H1 (cell line): ENCODE data around the gene AHSG. TPM values are rescaled to one million over a fixed set of nuclear protein-coding genes. Genes with fewer than 3 reads are reported as not detected.

Experiments
- CTCF ChIA-PET: fragments of 300-600 bp; sonication (Branson Sonifier 250); formaldehyde crosslinking; loops from one replicate; lab custom pipeline; 2021; ENCODE audit not compliant: partially characterized antibody; lab: Charles Lee
- POLR2A ChIA-PET: fragments of 300-600 bp; sonication (Branson Sonifier 250); formaldehyde crosslinking; loops from one replicate; lab custom pipeline; 2021; ENCODE audit warnings: inconsistent platforms; ENCODE audit not compliant: partially characterized antibody; lab: Charles Lee
- DNase-seq, 2 experiments: peaks; one replicate each; pipeline versions ENCODE4 v3.0.0 to v3.0.0-alpha.2; 2010 to 2022; ENCODE audit warnings: low spot score in 2 of 2, low read depth in 1 of 2, mixed read lengths in 1 of 2
- FAIRE-seq: peaks from 2 replicates; lab custom pipeline; 2011; peaks lifted over from hg19 to GRCh38; lab: Jason Lieb, UNC
- H2AFZ ChIP-seq: 2 replicates; pipeline ENCODE4 v1.8.1; 2012; ENCODE audit warnings: low read length, inconsistent platforms
- H2AK5ac ChIP-seq: 2 replicates; pipeline ENCODE4 v1.6.1; 2013; ENCODE audit warnings: low read depth, low read length
- H2BK120ac ChIP-seq: replicated peaks from 2 replicates; pipeline ENCODE3; 2013; ENCODE audit warnings: low read depth, low read length, inconsistent platforms
- H2BK12ac ChIP-seq: 2 replicates; pipeline ENCODE4 v1.6.1; 2013; ENCODE audit warnings: low read depth, low read length
- H2BK15ac ChIP-seq: 2 replicates; pipeline ENCODE4 v1.6.1; 2013; ENCODE audit warnings: low read length
- H2BK20ac ChIP-seq: 2 replicates; pipeline ENCODE4 v1.6.1; 2013; ENCODE audit warnings: low read length
- H2BK5ac ChIP-seq: 2 replicates; pipeline ENCODE4 v1.6.1; 2013; ENCODE audit warnings: low read depth, low read length
- H3K14ac ChIP-seq: 2 replicates; pipeline ENCODE4 v1.6.1; 2013; ENCODE audit warnings: inconsistent platforms; ENCODE audit not compliant: insufficient read length
- H3K18ac ChIP-seq: 2 replicates; pipeline ENCODE4 v1.6.1; 2013; ENCODE audit warnings: low read length; ENCODE audit errors: extremely low read depth
- H3K23ac ChIP-seq: 2 replicates; pipeline ENCODE4 v1.6.1; 2013; ENCODE audit warnings: inconsistent platforms; ENCODE audit not compliant: insufficient read length
- H3K23me2 ChIP-seq: 2 replicates; pipeline ENCODE4 v1.6.1; 2013; ENCODE audit warnings: low read depth, low read length
- H3K27ac ChIP-seq: 2 replicates; pipeline ENCODE4 v1.6.1; 2011; ENCODE audit warnings: low read depth, low read length, inconsistent platforms
- H3K27me3 ChIP-seq, 4 experiments: replicated peaks in 1 of 4; 1 replicate in 1 of 4; 2 replicates in 3 of 4; pipeline versions ENCODE4 v1.6.1 to v1.8.1; 2011 to 2013; ENCODE audit warnings: low read length in 3 of 4, mild to moderate bottlenecking in 3 of 4, inconsistent platforms in 2 of 4, mixed read lengths in 2 of 4, moderate library complexity in 1 of 4; ENCODE audit not compliant: control insufficient read depth in 3 of 4, insufficient read depth in 3 of 4; ENCODE audit errors: extremely low read depth in 1 of 4
- H3K36me3 ChIP-seq, 4 experiments: 2 replicates each; pipeline versions ENCODE4 v1.6.1 to v1.8.1; 2011 to 2013; ENCODE audit warnings: mild to moderate bottlenecking in 4 of 4, low read length in 3 of 4, moderate library complexity in 2 of 4, control low read depth in 1 of 4, inconsistent platforms in 1 of 4; ENCODE audit not compliant: insufficient read depth in 4 of 4, control insufficient read depth in 2 of 4
- H3K4ac ChIP-seq: replicated peaks from 2 replicates; pipeline ENCODE3; 2013; ENCODE audit warnings: low read length, low read depth, mixed read lengths, inconsistent platforms; ENCODE audit not compliant: insufficient read length
- H3K4me1 ChIP-seq, 4 experiments: replicated peaks in 1 of 4; 1 replicate in 1 of 4; 2 replicates in 3 of 4; pipeline versions ENCODE4 v1.6.1 to v1.8.1; 2011 to 2013; ENCODE audit warnings: low read length in 3 of 4, inconsistent platforms in 2 of 4, mixed read lengths in 1 of 4; ENCODE audit not compliant: insufficient read depth in 4 of 4, control insufficient read depth in 3 of 4
- H3K4me2 ChIP-seq, 2 experiments: 2 replicates each; pipeline versions ENCODE4 v1.6.1 to v1.8.1; 2011 to 2013; ENCODE audit warnings: low read depth in 2 of 2, low read length in 2 of 2, control low read depth in 1 of 2, inconsistent platforms in 1 of 2, mild to moderate bottlenecking in 1 of 2; ENCODE audit not compliant: insufficient read depth in 1 of 2
- H3K4me3 ChIP-seq, 4 experiments: fragments of 200-600, 300-600 bp in 1 of 4; sonication (generic), shearing (Covaris generic), sonication (Bioruptor Twin) in 1 of 4; 2 replicates each; pipeline versions ENCODE4 v1.5.1 to v1.8.1; 2011 to 2016; ENCODE audit warnings: low read length in 4 of 4, low read depth in 3 of 4, control low read depth in 2 of 4, inconsistent platforms in 2 of 4, mild to moderate bottlenecking in 2 of 4, mixed read lengths in 1 of 4, moderate library complexity in 1 of 4; ENCODE audit not compliant: insufficient read depth in 2 of 4; ENCODE audit errors: extremely low read depth in 1 of 4
- H3K56ac ChIP-seq: replicated peaks from 2 replicates; pipeline ENCODE3; 2013; ENCODE audit warnings: low read depth, mild to moderate bottlenecking, mixed read lengths, low read length, inconsistent platforms; ENCODE audit not compliant: insufficient read length
- H3K79me1 ChIP-seq: 2 replicates; pipeline ENCODE4 v1.6.1; 2013; ENCODE audit warnings: low read depth, low read length, control low read depth
- H3K79me2 ChIP-seq, 2 experiments: 2 replicates each; pipeline versions ENCODE4 v1.6.1 to v1.8.1; 2012 to 2013; ENCODE audit warnings: low read length in 2 of 2, mild to moderate bottlenecking in 2 of 2, inconsistent platforms in 1 of 2; ENCODE audit not compliant: insufficient read depth in 2 of 2, control insufficient read depth in 1 of 2
- H3K9ac ChIP-seq, 4 experiments: replicated peaks in 1 of 4; 1 replicate in 1 of 4; 2 replicates in 3 of 4; pipeline versions ENCODE4 v1.6.1 to v1.8.1; 2011 to 2013; ENCODE audit warnings: low read depth in 3 of 4, low read length in 3 of 4, control low read depth in 2 of 4, mild to moderate bottlenecking in 2 of 4, moderate library complexity in 2 of 4, inconsistent platforms in 1 of 4; ENCODE audit errors: extremely low read depth in 1 of 4
- H3K9me3 ChIP-seq, 2 experiments: 2 replicates each; pipeline versions ENCODE4 v1.6.1 to v1.8.1; 2012 to 2013; ENCODE audit warnings: mild to moderate bottlenecking in 2 of 2, moderate library complexity in 2 of 2, control low read depth in 1 of 2, inconsistent platforms in 1 of 2, low read depth in 1 of 2, low read length in 1 of 2, mixed read lengths in 1 of 2; ENCODE audit not compliant: insufficient read depth in 2 of 2
- H4K20me1 ChIP-seq, 2 experiments: replicated peaks in 1 of 2; 2 replicates each; pipeline versions ENCODE3 to v1.8.1; 2011 to 2013; ENCODE audit warnings: inconsistent platforms in 2 of 2, low read length in 2 of 2, mild to moderate bottlenecking in 1 of 2; ENCODE audit not compliant: insufficient read depth in 2 of 2, control insufficient read depth in 1 of 2
- H4K5ac ChIP-seq: 2 replicates; pipeline ENCODE4 v1.6.1; 2013; ENCODE audit warnings: low read length, low read depth, mixed read lengths, inconsistent platforms; ENCODE audit not compliant: insufficient read length
- H4K8ac ChIP-seq: 2 replicates; pipeline ENCODE4 v1.8.0; 2013; ENCODE audit warnings: mild to moderate bottlenecking, moderate library complexity, low read length, inconsistent platforms; ENCODE audit not compliant: insufficient read depth; ENCODE audit errors: extremely low read depth
- H4K91ac ChIP-seq: replicated peaks from 2 replicates; pipeline ENCODE3; 2013; ENCODE audit warnings: low read length, mixed read lengths, inconsistent platforms; ENCODE audit not compliant: insufficient read length
- EGR1 ChIP-seq: IDR thresholded peaks from 2 replicates; pipeline ENCODE4 v1.6.1; 2011; ENCODE audit warnings: low read depth, low read length, borderline replicate concordance
- GABPA ChIP-seq: IDR thresholded peaks from 2 replicates; pipeline ENCODE4 v1.6.1; 2011; ENCODE audit warnings: mild to moderate bottlenecking, low read length, moderate library complexity, borderline replicate concordance; ENCODE audit not compliant: insufficient read depth
- HDAC6 ChIP-seq: IDR thresholded peaks from one replicate; pipeline ENCODE4 v1.7.1; 2012; ENCODE audit warnings: low read depth, mild to moderate bottlenecking, inconsistent platforms, low read length, moderate library complexity
- JUN ChIP-seq: IDR thresholded peaks from 2 replicates; pipeline ENCODE4 v1.6.1; 2011; ENCODE audit warnings: low read depth, mild to moderate bottlenecking, improper control_type of control experiment, low read length
- MAX ChIP-seq: IDR thresholded peaks from 2 replicates; pipeline ENCODE4 v1.6.1; 2012; ENCODE audit warnings: inconsistent platforms
- POLR2A ChIP-seq, 2 experiments: IDR thresholded peaks; 1 replicate in 1 of 2; 2 replicates in 1 of 2; pipeline ENCODE4 v1.6.1; 2011; ENCODE audit warnings: low read depth in 2 of 2, low read length in 2 of 2, mild to moderate bottlenecking in 2 of 2; ENCODE audit errors: control extremely low read depth in 1 of 2
- RFX5 ChIP-seq: IDR thresholded peaks from 2 replicates; pipeline ENCODE4 v1.6.1; 2011; ENCODE audit warnings: low read depth, low read length, improper control_type of control experiment, borderline replicate concordance
- SP2 ChIP-seq: IDR thresholded peaks from 2 replicates; pipeline ENCODE4 v1.6.1; 2012; ENCODE audit warnings: mild to moderate bottlenecking, low read length, inconsistent platforms
- SUZ12 ChIP-seq: fragments of 200-600 bp; sonication (generic); IDR thresholded peaks from 2 replicates; pipeline ENCODE4 v1.6.1; 2012; ENCODE audit warnings: mild to moderate bottlenecking, inconsistent platforms, low read length, moderate library complexity, mixed read lengths
- WGBS, 2 experiments: shearing (Covaris generic) in 1 of 2; methylation state at CpG; one replicate each; pipeline versions ENCODE4 v1.1.6 to v1.1.7; 2013 to 2015; ENCODE audit warnings: low lambda C conversion rate in 2 of 2, mixed read lengths in 2 of 2, inconsistent platforms in 1 of 2, low coverage in 1 of 2, missing lambda C conversion rate in 1 of 2; ENCODE audit not compliant: insufficient replicate concordance in 2 of 2, insufficient coverage in 1 of 2, insufficient read length in 1 of 2; ENCODE audit errors: extremely low coverage in 1 of 2, missing lambda C conversion rate in 1 of 2; 5-methylcytosine and 5-hydroxymethylcytosine counted together
- polyA plus RNA-seq, 7 experiments: library from polyadenylated mRNA; depleted of rRNA in 3 of 7; stranded (reverse) in 5 of 7; unstranded in 2 of 7; fragments of >200 nt in 5 of 7; fragments of 200-250 nt in 2 of 7; gene quantifications; 1 replicate in 5 of 7; 2 replicates in 1 of 7; 4 replicates in 1 of 7; pipeline versions ENCODE4 v1.2.1 to v1.2.3, GENCODE V29; 2011 to 2013; ENCODE audit warnings: missing spikeins in 2 of 7, mixed read lengths in 2 of 7
- total RNA-seq: library from RNA; stranded (reverse); fragmentation: NEBNext Ultra II Directional; extraction: Animal tissue kit (Norgen Biotek cat#: 25700); gene quantifications from 2 replicates; pipeline ENCODE4 v1.2.1, GENCODE V29; 2021

Gene AHSG
- total and polyA plus RNA-seq, 2 of the 8 experiments (the other 6 are each of a cell fraction or from before 2014, with no cell fraction given), result 0.68 to 0.78 TPM

- no peak overlapping the region for H3K4ac ChIP-seq
- peak overlapping the region; percentile 36; the same call in 1 of the 2 replicates for H2BK15ac ChIP-seq
- no peak overlapping the region for H2BK12ac ChIP-seq
- H3K27ac ChIP-seq, result no peak overlapping the region
- TF ChIP-seq MAX, result no peak
- TF ChIP-seq SUZ12, result no peak
- no peak for TF ChIP-seq GABPA
- TF ChIP-seq EGR1, result no peak
- TF ChIP-seq RFX5, result no peak
- TF ChIP-seq JUN, result no peak
- TF ChIP-seq HDAC6, result no peak
- TF ChIP-seq SP2, result no peak
- no peak for TF ChIP-seq POLR2A (IDR thresholded peaks at IDR 0.05; ENCODE audit: control extremely low read depth in 1 of 2, low read depth in 2 of 2, low read length in 2 of 2)
- H3K27me3 ChIP-seq, result no peaks in the 10 kb centered on the region
- H3K18ac ChIP-seq, result no peak overlapping the region
- no peaks in the 10 kb centered on the region for H3K23me2 ChIP-seq
- H3K4me1 ChIP-seq, result no peaks in the 10 kb centered on the region
- H3K79me2 ChIP-seq, result no peaks in the 10 kb centered on the region
- no peak overlapping the region for H4K5ac ChIP-seq
- H3K9ac ChIP-seq, result no peak overlapping the region
- H3K56ac ChIP-seq, result no peak overlapping the region
- no peaks in the 10 kb centered on the region for H4K20me1 ChIP-seq
- H4K8ac ChIP-seq, result no peak overlapping the region
- no peak for FAIRE-seq
- H3K9me3 ChIP-seq, result no peaks in the 10 kb centered on the region
- ChIA-PET POLR2A (no interaction called here), CTCF (interaction anchor here (1.4 to 23.7 kb wide), 4 partner anchors 8 to 65 kb away, joined by 3 to 333 read pairs (median 14); partner anchors contain the start of gene AHSG)
- H3K79me1 ChIP-seq, result no peaks in the 10 kb centered on the region
- 93% methylated on average over 5 of the region's 5 CpGs; no CpG with 5 or more reads in 1 of the 2 experiments for WGBS, 2 experiments
- H3K23ac ChIP-seq, result no peak overlapping the region
- no peak overlapping the region for H3K4me3 ChIP-seq
- no peak overlapping the region for H3K14ac ChIP-seq
- H2AK5ac ChIP-seq, result no peak overlapping the region
- H4K91ac ChIP-seq, result no peak overlapping the region
- no peak for DNase-seq
- H2AFZ ChIP-seq, result no peak overlapping the region
- H2BK20ac ChIP-seq, result no peak overlapping the region
- H2BK5ac ChIP-seq, result no peak overlapping the region
- H2BK120ac ChIP-seq, result no peak overlapping the region
- no peak overlapping the region for H3K4me2 ChIP-seq
- no peaks in the 10 kb centered on the region for H3K36me3 ChIP-seq
These were observed 7.0 kb upstream of the AHSG start for GRCh38 chr3:186605561-186606545.
